ENCODE data around the gene RAI14. TPM values are rescaled to one million over a fixed set of nuclear protein-coding genes. Genes with fewer than 3 reads are reported as not detected.

RAI14 gene
- total RNA-seq, 1 experiment from 2014 or later, result 23.6 TPM

DNA sequence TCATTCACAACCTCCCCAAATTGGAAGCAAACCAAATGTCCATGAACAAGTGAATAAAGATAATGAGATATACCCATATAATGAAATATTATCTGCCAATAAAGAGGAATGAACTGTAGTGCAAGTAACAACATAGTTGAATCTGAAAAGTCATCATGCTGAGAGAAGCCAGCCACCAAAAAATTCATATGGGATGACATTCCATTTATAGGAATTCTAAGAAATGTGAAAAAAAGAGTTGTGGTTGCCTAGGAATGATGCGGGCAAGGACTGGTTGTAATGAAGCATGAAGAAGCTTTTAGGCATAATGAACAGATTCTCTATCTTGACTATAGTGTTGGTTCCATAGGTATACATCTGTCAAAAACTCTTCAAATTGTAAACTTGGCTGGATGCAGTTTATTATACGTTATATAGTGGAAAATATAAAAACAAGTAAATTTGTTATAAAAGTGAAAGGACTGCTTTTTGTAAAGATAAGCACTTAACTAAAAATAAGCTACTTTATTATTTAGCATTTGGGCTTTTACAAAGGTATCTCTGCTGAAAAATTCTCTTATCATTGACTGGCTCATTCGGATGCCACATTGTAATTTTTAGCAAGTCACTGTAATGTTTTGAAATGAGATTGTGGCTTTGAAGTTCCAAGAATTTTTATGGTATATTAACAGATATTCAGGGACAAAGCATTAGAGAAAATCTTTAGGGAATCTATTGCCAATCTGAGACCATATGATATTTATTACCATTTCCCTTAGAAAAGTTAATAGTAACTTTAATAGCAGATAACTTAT lies 161.6 kb downstream of the RAI14 start:
- TF ChIP-seq CTCF (conservative IDR thresholded peaks at IDR 0.05; ENCODE audit: low read depth, low read length) (no peak), EZH2 (IDR thresholded peaks at IDR 0.05; ENCODE audit: borderline replicate concordance, low read depth, low read length, poor library complexity, severe bottlenecking) (no peak)
- Histone ChIP-seq H3K4me3 (ENCODE audit: low read depth, low read length, poor library complexity, severe bottlenecking) (no peak overlapping the region), H3K4me1 (ENCODE audit: insufficient read depth, low read length, poor library complexity, severe bottlenecking) (no peaks in the 10 kb centered on the region), H3K9me3 (ENCODE audit: low read depth, low read length, poor library complexity, severe bottlenecking) (no peaks in the 10 kb centered on the region), H3K27ac (ENCODE audit: low read depth, low read length, poor library complexity, severe bottlenecking) (no peak overlapping the region), H3K36me3 (ENCODE audit: insufficient read depth, low read length, poor library complexity, severe bottlenecking) (no peaks in the 10 kb centered on the region), H3K27me3 (replicated peaks; ENCODE audit: insufficient read depth, low read depth, low read length, poor library complexity) (no peaks in the 10 kb centered on the region)
- CTCF ChIA-PET, result no interaction called here
- no peak for DNase-seq (ENCODE audit: low spot score)
- BruUV-seq (replicated peaks), result no TSS peak
- intact Hi-C loops (cut with micrococcal nuclease; ENCODE audit: unreplicated experiment), result no loop called here
- POLR2A ChIA-PET (ENCODE audit: low non-redundant PET), result interaction anchor here (0.5 kb wide), 1 partner anchor 191 kb away, joined by 3 read pairs; no protein-coding TSS in a partner anchor

- TF ChIP-seq CTCF (conservative IDR thresholded peaks at IDR 0.05; ENCODE audit: low read depth, low read length) (no peak), EZH2 (IDR thresholded peaks at IDR 0.05; ENCODE audit: borderline replicate concordance, low read depth, low read length, poor library complexity, severe bottlenecking) (no peak)
- Histone ChIP-seq H3K36me3 (ENCODE audit: insufficient read depth, low read length, poor library complexity, severe bottlenecking) (no peaks in the 10 kb centered on the region), H3K4me1 (ENCODE audit: insufficient read depth, low read length, poor library complexity, severe bottlenecking) (no peaks in the 10 kb centered on the region), H3K27ac (ENCODE audit: low read depth, low read length, poor library complexity, severe bottlenecking) (no peak overlapping the region), H3K4me3 (ENCODE audit: low read depth, low read length, poor library complexity, severe bottlenecking) (no peak overlapping the region), H3K9me3 (ENCODE audit: low read depth, low read length, poor library complexity, severe bottlenecking) (no peaks in the 10 kb centered on the region), H3K27me3 (replicated peaks; ENCODE audit: insufficient read depth, low read depth, low read length, poor library complexity) (no peaks in the 10 kb centered on the region)
- no peak for DNase-seq (ENCODE audit: low spot score)
- CTCF ChIA-PET, result no interaction called here
- intact Hi-C loops (cut with micrococcal nuclease; ENCODE audit: unreplicated experiment), result no loop called here
- POLR2A ChIA-PET (ENCODE audit: low non-redundant PET), result no interaction called here
- BruUV-seq (replicated peaks), result no TSS peak
Observed at GRCh38 chr5:34818717-34819116, 162.6 kb downstream of the RAI14 start.

- no peaks in the 10 kb centered on the region for H3K36me3 ChIP-seq (ENCODE audit: insufficient read depth, low read length, poor library complexity, severe bottlenecking)
- BruUV-seq (replicated peaks), result no TSS peak
- H3K27me3 ChIP-seq (replicated peaks; ENCODE audit: insufficient read depth, low read depth, low read length, poor library complexity), result no peaks in the 10 kb centered on the region
- ChIA-PET CTCF (no interaction called here), POLR2A (ENCODE audit: low non-redundant PET) (no interaction called here)
- H3K9me3 ChIP-seq (ENCODE audit: low read depth, low read length, poor library complexity, severe bottlenecking), result no peaks in the 10 kb centered on the region
- TF ChIP-seq EZH2 (IDR thresholded peaks at IDR 0.05; ENCODE audit: borderline replicate concordance, low read depth, low read length, poor library complexity, severe bottlenecking) (no peak), CTCF (conservative IDR thresholded peaks at IDR 0.05; ENCODE audit: low read depth, low read length) (no peak)
- no peak for DNase-seq (ENCODE audit: low spot score)
- intact Hi-C loops (cut with micrococcal nuclease; ENCODE audit: unreplicated experiment), result no loop called here
- H3K27ac ChIP-seq (ENCODE audit: low read depth, low read length, poor library complexity, severe bottlenecking), result no peak overlapping the region
- H3K4me3 ChIP-seq (ENCODE audit: low read depth, low read length, poor library complexity, severe bottlenecking), result no peak overlapping the region
- H3K4me1 ChIP-seq (ENCODE audit: insufficient read depth, low read length, poor library complexity, severe bottlenecking), result no peaks in the 10 kb centered on the region
Observed at GRCh38 chr5:34820593-34820992, 164.5 kb downstream of the RAI14 start.

Measured in A673 (cell line).